Thoracic aorta (tissue), 2 donors: Measurements from ENCODE around the gene SNAP29. TPM values are rescaled to one million over a fixed set of nuclear protein-coding genes. Genes with fewer than 3 reads are reported as not detected.
"Not testable (repeated sequence)": the region's sequence is repeated elsewhere in the genome, so short reads cannot be mapped to it uniquely, and the experiment has no call there.

Experiments used
- ATAC-seq: fragments of 150-250 bp; one replicate; pipeline ENCODE4 v1.8.0; 2017; ENCODE audit warnings: low read depth; ENCODE audit not compliant: insufficient number of reproducible peaks, low FRiP score
- DNase-seq: peaks from one replicate; pipeline ENCODE4 v3.0.0-alpha.2; 2020; ENCODE audit warnings: low spot score
- H3K27ac ChIP-seq, 2 donors: fragments of 200-600 bp; sonication (generic); 1 replicate in 1 of 2; 2 replicates in 1 of 2; pipeline ENCODE4 v1.5.1; 2016; ENCODE audit warnings: mild to moderate bottlenecking in 2 of 2, moderate library complexity in 2 of 2
- H3K27me3 ChIP-seq: fragments of 200-600 bp; sonication (generic); replicated peaks from 2 replicates; pipeline ENCODE4 v1.6.0; 2016; ENCODE audit warnings: mild to moderate bottlenecking; ENCODE audit not compliant: insufficient read depth
- H3K36me3 ChIP-seq: fragments of 200-600 bp; sonication (generic); one replicate; pipeline ENCODE4 v1.5.1; 2016
- H3K4me1 ChIP-seq, 2 donors: fragments of 200-600 bp; sonication (generic); 1 replicate in 1 of 2; 2 replicates in 1 of 2; pipeline versions ENCODE4 v1.5.1 to v1.6.0; 2016; ENCODE audit warnings: low read depth in 2 of 2, mild to moderate bottlenecking in 1 of 2; ENCODE audit not compliant: control insufficient read depth in 1 of 2
- H3K4me3 ChIP-seq: fragments of 200-600 bp; sonication (generic); 2 replicates; pipeline ENCODE4 v1.5.1; 2016; ENCODE audit warnings: mild to moderate bottlenecking
- H3K9me3 ChIP-seq: fragments of 200-600 bp; sonication (generic); 2 replicates; pipeline ENCODE4 v1.5.1; 2016
- total RNA-seq, 2 donors: library from RNA; depleted of rRNA; stranded (reverse); fragments of >200 nt; gene quantifications; one replicate each; pipeline versions ENCODE4 v1.1.0 to v1.2.3, GENCODE V29; 2016
- TF ChIP-seq, protein P1 (sequence below): fragments of 200-600 bp; sonication (generic); IDR thresholded peaks from one replicate; pipeline ENCODE4 v1.5.1; 2019; ENCODE audit warnings: antibody characterized with exemption

The SNAP29 gene
- total RNA-seq, 2 donors from 2014 or later = 18.2 to 20.6 TPM

DNA sequence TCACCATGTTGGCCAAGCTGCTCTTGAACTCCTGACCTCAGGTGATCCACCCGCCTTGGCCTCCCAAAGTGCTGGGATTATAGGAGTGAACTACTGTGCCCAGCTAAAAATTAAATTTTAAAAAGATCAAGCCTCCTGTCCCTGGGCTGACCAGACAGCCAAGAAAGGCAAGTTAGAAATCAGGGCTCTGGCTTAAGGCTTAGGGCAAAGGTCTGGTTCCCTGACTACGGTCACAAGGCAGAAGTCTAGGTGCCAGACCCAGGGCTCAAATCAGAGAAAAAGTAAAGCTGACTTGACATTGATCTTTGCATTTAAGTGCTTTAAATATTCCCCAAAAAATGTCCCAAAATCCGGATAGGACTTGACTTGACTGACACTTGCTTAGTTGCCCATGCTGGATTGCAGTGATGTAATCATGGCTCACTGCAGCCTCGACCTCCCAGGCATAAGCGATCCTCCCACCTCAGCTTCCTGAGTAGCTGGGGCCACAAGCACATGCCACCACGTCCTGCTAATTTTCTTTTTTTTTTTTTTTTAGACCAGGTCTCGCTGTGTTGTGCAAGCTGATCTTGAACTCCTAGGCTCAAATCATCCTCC, 41.1 kb downstream of the SNAP29 start:
- no peak for ATAC-seq
- TF ChIP-seq, protein P1, sequence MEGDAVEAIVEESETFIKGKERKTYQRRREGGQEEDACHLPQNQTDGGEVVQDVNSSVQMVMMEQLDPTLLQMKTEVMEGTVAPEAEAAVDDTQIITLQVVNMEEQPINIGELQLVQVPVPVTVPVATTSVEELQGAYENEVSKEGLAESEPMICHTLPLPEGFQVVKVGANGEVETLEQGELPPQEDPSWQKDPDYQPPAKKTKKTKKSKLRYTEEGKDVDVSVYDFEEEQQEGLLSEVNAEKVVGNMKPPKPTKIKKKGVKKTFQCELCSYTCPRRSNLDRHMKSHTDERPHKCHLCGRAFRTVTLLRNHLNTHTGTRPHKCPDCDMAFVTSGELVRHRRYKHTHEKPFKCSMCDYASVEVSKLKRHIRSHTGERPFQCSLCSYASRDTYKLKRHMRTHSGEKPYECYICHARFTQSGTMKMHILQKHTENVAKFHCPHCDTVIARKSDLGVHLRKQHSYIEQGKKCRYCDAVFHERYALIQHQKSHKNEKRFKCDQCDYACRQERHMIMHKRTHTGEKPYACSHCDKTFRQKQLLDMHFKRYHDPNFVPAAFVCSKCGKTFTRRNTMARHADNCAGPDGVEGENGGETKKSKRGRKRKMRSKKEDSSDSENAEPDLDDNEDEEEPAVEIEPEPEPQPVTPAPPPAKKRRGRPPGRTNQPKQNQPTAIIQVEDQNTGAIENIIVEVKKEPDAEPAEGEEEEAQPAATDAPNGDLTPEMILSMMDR = no peak
- no peaks in the 10 kb centered on the region for H3K27me3 ChIP-seq

DNA sequence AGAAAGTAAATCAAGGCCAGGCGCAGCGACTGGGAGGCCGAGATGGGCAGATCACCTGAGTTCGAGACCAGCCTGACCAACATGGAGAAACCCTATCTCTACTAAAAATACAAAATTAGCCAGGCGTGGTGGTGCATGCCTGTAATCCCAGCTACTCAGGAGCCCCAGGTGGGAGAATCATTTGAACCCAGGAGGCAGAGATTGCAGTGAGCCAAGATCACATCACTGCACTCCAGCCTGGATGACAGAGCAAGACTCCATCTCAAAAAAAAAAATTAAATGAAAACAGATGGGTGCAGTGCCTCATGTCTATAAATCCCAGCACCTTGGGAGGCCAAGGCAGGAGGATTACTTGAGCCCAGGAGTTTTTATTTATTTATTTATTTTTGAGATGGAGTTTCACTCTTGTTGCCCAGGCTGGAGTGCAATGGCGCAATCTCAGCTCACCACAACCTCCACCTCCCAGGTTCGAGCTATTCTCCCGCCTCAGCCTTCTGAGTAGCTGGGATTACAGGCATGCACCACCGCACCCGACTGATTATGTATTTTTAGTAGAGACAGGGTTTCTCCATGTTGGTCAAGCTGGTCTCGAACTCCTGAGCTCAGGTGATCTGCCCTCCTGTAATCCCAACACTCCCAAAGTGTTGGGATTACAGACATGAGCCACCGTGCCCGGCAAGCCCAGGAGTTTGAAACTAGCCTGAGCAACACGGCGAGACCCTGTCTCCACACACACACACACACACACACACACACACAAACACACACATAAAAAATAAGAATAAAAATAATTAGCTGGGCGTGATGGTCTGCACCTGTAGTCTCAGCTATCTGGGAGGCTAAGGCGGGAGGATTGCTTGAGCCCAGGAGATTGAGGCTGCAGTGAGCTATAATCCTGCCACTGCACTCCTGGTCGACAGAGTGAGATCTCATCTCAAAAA, 42.6 kb downstream of the SNAP29 start:
- not testable (repeated sequence) for H3K4me3 ChIP-seq, H3K9me3 ChIP-seq, H3K4me1 ChIP-seq, DNase-seq, H3K27ac ChIP-seq, H3K27me3 ChIP-seq, ATAC-seq, H3K36me3 ChIP-seq

More for the DNA sequence above, 41.1 kb downstream of the SNAP29 start:
- Histone ChIP-seq H3K27ac (no peak overlapping the region), H3K4me3 (no peak overlapping the region), H3K9me3 (no peaks in the 10 kb centered on the region), H3K4me1 (no peaks in the 10 kb centered on the region), H3K36me3 (no peaks in the 10 kb centered on the region)
- no peak for DNase-seq

DNA sequence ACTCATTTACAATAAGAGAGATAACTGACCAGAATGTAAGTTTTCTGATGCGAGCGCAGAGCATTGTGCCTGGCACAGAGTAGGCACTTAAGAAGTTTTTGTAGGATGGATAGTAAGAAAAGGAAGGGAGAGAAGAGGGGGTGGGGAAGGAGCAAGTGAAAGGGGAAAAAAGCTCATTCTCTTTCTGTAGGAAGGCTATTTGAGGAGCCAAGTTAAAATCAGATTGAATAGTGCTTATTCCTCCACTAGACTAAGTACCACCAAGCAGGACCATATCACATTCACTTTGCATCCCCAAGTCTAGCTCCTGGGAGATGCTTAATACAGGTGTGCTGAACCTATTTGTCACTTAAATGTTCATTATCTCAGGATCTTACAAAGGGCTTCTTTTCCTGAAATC, 44.3 kb downstream of the SNAP29 start:
- H3K27me3 ChIP-seq = no peaks in the 10 kb centered on the region
- no peaks in the 10 kb centered on the region for H3K9me3 ChIP-seq
- no peak for ATAC-seq
- DNase-seq = no peak
- no peaks in the 10 kb centered on the region for H3K4me1 ChIP-seq
- no peak overlapping the region for H3K4me3 ChIP-seq
- H3K27ac ChIP-seq = no peak overlapping the region
- no peaks in the 10 kb centered on the region for H3K36me3 ChIP-seq
- TF ChIP-seq, protein P1 = no peak

DNA sequence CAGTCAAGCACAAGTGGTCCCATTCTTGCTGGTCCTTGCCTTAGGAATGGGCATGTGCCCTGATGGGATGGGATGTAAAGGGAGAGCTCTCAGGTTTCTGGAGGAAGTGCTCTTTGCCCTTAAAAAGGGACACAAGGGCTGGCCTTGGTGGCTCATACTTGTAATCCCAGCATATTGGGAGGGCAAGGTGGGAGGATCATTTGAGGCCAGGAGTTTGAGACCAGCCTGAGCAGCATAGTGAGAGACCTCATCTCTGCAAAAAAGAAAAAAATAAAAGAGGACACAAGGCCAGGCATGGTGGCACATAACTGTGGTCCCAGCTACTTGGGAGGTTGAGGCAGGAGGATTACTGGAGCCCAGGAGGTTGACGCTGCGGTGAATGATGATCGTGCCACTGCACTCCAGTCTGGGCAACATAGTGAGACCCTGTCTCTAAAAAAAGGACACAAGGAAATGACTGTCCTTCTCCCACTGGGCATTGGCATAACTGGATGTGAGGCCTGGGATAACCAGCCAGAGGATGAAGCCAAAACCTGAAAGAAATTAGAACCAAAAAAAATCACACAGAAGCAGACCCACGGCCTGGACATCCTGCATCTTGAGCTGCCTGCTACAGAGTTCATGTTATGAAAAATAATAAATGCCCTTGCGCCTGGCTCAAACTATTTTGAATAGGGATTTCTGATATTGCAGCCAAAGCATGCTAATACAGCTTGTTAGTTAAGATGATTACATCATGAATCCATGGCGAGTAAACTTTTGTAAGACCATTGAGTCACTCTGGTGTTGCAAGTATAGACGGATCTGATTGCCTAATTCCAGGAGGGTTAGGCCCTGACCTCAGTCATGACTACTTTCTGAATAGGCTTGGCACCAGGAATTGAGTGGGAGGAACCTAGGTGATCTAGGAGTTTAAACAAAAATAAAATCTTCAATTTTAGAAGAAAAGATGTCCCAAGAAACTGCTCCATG, 45.5 kb downstream of the SNAP29 start:
- no peak for DNase-seq
- TF ChIP-seq, protein P1 = no peak
- no peak overlapping the region for H3K27ac ChIP-seq

DNA sequence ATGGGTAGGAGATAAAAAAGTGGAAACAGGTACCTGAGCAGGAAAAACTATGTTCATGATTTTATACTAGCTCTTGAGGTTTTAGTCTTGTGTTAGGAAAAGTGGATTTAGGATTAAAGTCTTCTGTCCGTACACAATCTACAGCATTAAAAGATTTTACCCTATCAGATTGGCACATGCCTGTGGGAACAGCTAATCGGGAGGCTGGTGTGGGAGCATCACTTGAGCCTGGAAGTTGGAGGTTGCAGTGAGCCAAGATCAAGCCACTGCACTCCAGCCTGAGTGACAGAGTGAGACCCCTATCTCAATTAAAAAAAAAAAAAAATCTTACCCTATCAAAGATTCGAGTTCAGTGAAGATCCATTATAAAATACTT, 46.2 kb downstream of the SNAP29 start:
- no peaks in the 10 kb centered on the region for H3K27me3 ChIP-seq
- DNase-seq (no peak), ATAC-seq (no peak)
- no peak overlapping the region for H3K27ac ChIP-seq
- TF ChIP-seq, protein P1 = no peak
- no peaks in the 10 kb centered on the region for H3K36me3 ChIP-seq
- H3K4me3 ChIP-seq = no peak overlapping the region
- no peaks in the 10 kb centered on the region for H3K9me3 ChIP-seq
- no peaks in the 10 kb centered on the region for H3K4me1 ChIP-seq

More for the DNA sequence above, 45.5 kb downstream of the SNAP29 start:
- H3K27me3 ChIP-seq = no peaks in the 10 kb centered on the region
- H3K4me1 ChIP-seq = no peaks in the 10 kb centered on the region
- H3K9me3 ChIP-seq = no peaks in the 10 kb centered on the region
- H3K36me3 ChIP-seq = no peaks in the 10 kb centered on the region
- no peak overlapping the region for H3K4me3 ChIP-seq
- ATAC-seq = peak; percentile 70
